HG03060 (cell line): ENCODE measurements around the gene RREB1.

Experiments used
- ATAC-seq: cut with Tn5 transposase; IDR thresholded peaks from one replicate; pipeline ENCODE4 v1.9.1; 2021; ENCODE audit warnings: low read depth, moderate number of reproducible peaks; ENCODE audit not compliant: unreplicated experiment

Gene RREB1

GRCh38 chr6:7159790-7160525 lies 52.2 kb downstream of the RREB1 start:
- no peak for ATAC-seq

GRCh38 chr6:7161253-7161623 lies 53.5 kb downstream of the RREB1 start:
- ATAC-seq, result no peak

- ATAC-seq, result no peak
Observed at GRCh38 chr6:7161845-7162244, 54.1 kb downstream of the RREB1 start.

GRCh38 chr6:7163661-7164071 lies 55.9 kb downstream of the RREB1 start:
- ATAC-seq, result no peak

GRCh38 chr6:7164536-7165001 lies 56.8 kb downstream of the RREB1 start:
- no peak for ATAC-seq

GRCh38 chr6:7165002-7165889 lies 57.5 kb downstream of the RREB1 start:
- ATAC-seq, result no peak

- no peak for ATAC-seq
Observed at GRCh38 chr6:7165890-7166267, 58.1 kb downstream of the RREB1 start.

GRCh38 chr6:7166410-7167293 lies 58.9 kb downstream of the RREB1 start:
- no peak for ATAC-seq

- ATAC-seq, result no peak
Observed at GRCh38 chr6:7169296-7169721, 61.5 kb downstream of the RREB1 start.

- ATAC-seq, result no peak
Observed at GRCh38 chr6:7170117-7170732, 62.5 kb downstream of the RREB1 start.

- ATAC-seq, result no peak
Observed at GRCh38 chr6:7171119-7171518, 63.4 kb downstream of the RREB1 start.

GRCh38 chr6:7171733-7172132 lies 64.0 kb downstream of the RREB1 start:
- ATAC-seq, result no peak

- no peak for ATAC-seq
Observed at GRCh38 chr6:7172649-7173048, 64.9 kb downstream of the RREB1 start.

- no peak for ATAC-seq
Observed at GRCh38 chr6:7173843-7174503, 66.2 kb downstream of the RREB1 start.

- ATAC-seq, result no peak
Observed at GRCh38 chr6:7175462-7175861, 67.7 kb downstream of the RREB1 start.

- ATAC-seq, result no peak
Observed at GRCh38 chr6:7176208-7176607, 68.4 kb downstream of the RREB1 start.

- ATAC-seq, result no peak
Observed at GRCh38 chr6:7178280-7178679, 70.5 kb downstream of the RREB1 start.

GRCh38 chr6:7180751-7181150 lies 73.0 kb downstream of the RREB1 start:
- no peak for ATAC-seq

- ATAC-seq, result no peak
Observed at GRCh38 chr6:7183707-7184106, 75.9 kb downstream of the RREB1 start.

GRCh38 chr6:7184502-7184901 lies 76.7 kb downstream of the RREB1 start:
- no peak for ATAC-seq
